NCI-H748 treated with DMSO at 0.1 percent for 48 hours (cell line): Measurements from ENCODE around the gene C4BPA.

Experiments used
- DNase-seq: peaks from one replicate; lab custom pipeline; 2025; lab: John Stamatoyannopoulos, UW

C4BPA gene

GRCh38 chr1:207191061-207191460 lies 87.0 kb downstream of the C4BPA start:
- no peak for DNase-seq

DNA sequence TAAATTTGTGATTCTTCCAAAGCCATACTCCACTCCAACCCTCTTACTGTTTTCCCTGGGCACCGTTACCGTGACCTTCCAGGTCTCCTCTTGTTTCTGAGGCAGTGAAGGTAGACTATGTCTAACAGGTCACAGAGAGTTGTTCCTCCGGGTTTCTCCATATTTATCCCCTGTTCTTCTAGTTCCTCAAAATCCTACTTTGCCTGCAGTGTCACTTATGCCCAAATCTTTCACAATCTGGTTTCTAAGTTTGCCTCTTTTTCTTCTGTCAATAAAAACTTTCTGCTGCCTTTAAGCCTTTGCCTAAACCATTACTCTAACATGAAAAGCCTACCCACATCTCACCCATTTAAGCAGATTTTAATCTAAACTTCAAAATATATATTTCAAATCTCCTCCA lies 87.7 kb downstream of the C4BPA start:
- DNase-seq, result no peak

DNA sequence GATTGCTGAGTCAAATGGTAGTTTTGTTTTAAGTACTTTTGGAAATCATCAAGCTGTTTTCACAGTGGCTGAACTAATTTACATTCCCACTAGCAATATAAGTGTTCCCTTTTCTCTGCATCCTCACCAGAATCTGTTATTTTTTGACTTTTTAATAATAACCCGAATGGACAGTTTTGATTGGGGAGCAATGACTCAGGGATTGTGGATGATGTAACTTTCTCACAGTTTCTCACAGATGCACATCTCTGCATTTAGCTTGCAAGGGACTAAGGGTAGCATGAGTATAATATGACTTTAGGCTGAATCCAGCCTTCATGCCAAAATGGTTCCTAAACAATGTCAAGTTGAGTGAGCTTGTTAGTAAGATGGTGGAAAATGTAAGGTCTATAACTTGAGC lies 90.2 kb downstream of the C4BPA start:
- no peak for DNase-seq
